ENCODE results near the gene ERC2.

The ERC2 gene

DNA sequence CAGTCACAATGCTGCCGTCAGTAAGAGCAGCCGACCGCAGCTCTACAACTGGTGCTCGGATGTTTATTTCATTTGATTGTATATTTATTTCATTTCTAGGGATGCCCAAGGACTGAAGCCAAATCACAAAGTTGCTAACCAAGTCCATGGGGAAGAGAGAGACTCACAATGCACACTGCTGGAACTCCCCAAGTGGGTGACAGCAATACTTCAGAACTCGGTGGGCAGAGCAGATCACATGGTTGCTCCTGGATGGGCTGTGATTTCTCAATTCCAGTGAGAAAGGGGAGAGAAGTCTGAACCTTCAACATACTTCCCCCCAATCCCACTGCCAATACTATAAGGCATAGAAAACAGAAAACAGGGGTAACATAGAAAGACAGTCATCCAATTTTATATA, 715.4 kb downstream of the ERC2 start:
- Mint-ChIP-seq H3K4me3 (no peak overlapping the region), H3K27me3 (no peaks in the 10 kb centered on the region), H3K4me1 (ENCODE audit: low read depth in 2 of 2) (no peaks in the 10 kb centered on the region), H3K27ac (no peak overlapping the region), H3K9me3 (peaks cover 0 to 4% of the 10 kb centered on the region in 2 donors), H3K36me3 (ENCODE audit: insufficient read depth) (no peaks in the 10 kb centered on the region)
- ATAC-seq (replicated peaks) (no peak), DNase-seq (no peak)

DNA sequence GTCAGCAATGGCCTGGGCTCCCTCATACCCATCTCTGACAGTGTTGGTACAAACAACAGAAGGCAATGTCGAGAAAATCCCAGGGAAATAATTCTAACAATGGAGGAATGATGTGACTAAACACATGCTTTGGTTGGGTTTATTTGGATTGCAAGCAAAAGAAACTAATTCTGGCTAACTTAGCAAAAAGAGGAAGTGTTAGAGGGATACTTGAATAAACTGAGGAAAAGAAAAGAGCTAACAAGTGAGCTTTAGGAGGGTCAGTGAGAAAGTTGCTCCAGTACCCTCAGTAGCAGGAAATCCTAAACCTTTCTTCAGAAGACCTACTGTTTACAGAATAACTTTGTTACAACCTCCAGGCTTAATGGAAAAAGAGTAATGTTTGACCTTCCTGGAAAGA, 716.5 kb downstream of the ERC2 start:
- Mint-ChIP-seq H3K4me1 (ENCODE audit: low read depth in 2 of 2) (no peaks in the 10 kb centered on the region), H3K27ac (no peak overlapping the region), H3K4me3 (no peak overlapping the region), H3K36me3 (ENCODE audit: insufficient read depth) (no peaks in the 10 kb centered on the region), H3K9me3 (peaks cover 0 to 2% of the 10 kb centered on the region in 2 donors), H3K27me3 (no peaks in the 10 kb centered on the region)
- ATAC-seq (replicated peaks) = no peak
- no peak for DNase-seq

DNA sequence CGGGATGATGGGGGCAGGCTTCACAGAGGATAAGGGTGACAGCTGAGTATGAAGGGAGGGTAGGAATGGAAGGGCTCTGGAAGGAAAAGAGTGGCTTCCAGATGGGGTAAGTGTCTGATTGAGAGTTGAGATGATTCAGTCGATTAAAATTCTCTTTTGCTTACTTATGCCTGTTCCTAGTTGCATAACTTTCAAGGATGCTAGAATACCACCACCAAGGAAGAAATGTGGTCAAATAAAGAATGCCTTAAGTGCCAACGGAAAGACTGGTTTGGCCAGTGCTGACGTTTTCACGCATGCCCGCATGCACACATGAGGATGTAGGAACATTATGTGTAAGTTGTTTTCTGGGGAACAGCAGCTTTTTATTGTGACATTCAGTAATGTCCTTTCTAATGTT, 717.7 kb downstream of the ERC2 start:
- H3K4me3 Mint-ChIP-seq = no peak overlapping the region
- H3K9me3 Mint-ChIP-seq = peaks cover 0 to 2% of the 10 kb centered on the region in 2 donors
- ATAC-seq (replicated peaks) = no peak
- H3K4me1 Mint-ChIP-seq (ENCODE audit: low read depth in 2 of 2) = no peaks in the 10 kb centered on the region
- H3K36me3 Mint-ChIP-seq (ENCODE audit: insufficient read depth) = no peaks in the 10 kb centered on the region
- DNase-seq = no peak
- no peak overlapping the region for H3K27ac Mint-ChIP-seq
- no peaks in the 10 kb centered on the region for H3K27me3 Mint-ChIP-seq

DNA sequence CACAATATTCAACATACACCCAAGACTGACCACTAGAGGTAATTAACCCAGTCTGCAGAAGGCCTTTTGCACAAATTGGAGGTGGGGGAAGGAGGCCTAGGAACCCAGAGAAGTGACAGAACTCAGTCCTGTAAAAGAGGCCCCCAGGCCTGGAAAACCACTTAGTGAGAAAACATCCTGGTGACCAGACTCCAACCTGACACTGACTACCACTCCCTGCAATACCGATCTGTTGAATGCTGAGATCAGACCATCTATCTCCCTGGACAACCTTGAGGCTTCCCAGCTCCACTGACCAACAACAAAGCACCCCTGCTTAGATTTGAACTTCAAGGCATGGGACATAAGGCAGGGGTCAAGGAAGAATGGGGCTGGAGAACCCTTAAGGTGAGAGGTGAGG, 719.2 kb downstream of the ERC2 start:
- no peak overlapping the region for H3K27ac Mint-ChIP-seq
- H3K9me3 Mint-ChIP-seq = peaks cover 0 to 2% of the 10 kb centered on the region in 2 donors
- no peak overlapping the region for H3K4me3 Mint-ChIP-seq
- no peaks in the 10 kb centered on the region for H3K27me3 Mint-ChIP-seq
- DNase-seq = no peak
- H3K4me1 Mint-ChIP-seq (ENCODE audit: low read depth in 2 of 2) = no peaks in the 10 kb centered on the region
- no peak for ATAC-seq (replicated peaks)
- no peaks in the 10 kb centered on the region for H3K36me3 Mint-ChIP-seq (ENCODE audit: insufficient read depth)

DNA sequence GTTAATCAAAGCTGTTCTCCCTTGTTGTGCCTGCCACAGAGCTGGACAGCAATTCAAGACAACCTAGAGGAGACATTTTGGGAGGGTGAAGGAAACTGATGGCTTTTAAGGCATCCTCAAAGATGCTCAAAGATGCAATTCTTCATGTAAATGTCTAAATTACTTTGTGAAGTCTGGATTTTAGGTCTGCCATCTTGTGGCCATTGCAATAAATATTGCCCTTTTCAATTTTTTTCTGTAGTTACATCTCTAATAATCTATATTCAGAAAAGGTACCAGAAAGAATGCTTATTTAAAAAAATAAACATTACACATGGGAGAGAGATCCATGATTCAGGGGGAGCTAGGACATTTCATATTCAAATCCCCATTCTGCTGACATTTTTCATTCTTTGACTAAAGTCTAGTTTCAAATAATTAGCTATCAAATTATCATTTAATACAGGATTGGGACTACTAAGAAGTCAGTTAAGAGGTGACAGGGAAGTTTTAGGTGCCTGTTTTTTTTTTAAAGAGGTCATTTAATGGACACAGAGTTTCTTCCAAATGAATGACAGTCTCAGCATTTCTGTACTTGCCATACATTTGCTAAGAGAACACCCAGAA, 721.4 kb downstream of the ERC2 start:
- H3K27me3 Mint-ChIP-seq = no peaks in the 10 kb centered on the region
- H3K4me3 Mint-ChIP-seq = no peak overlapping the region
- DNase-seq = no peak
- no peaks in the 10 kb centered on the region for H3K36me3 Mint-ChIP-seq (ENCODE audit: insufficient read depth)
- no peak for ATAC-seq (replicated peaks)
- no peaks in the 10 kb centered on the region for H3K4me1 Mint-ChIP-seq (ENCODE audit: low read depth in 2 of 2)
- H3K9me3 Mint-ChIP-seq = peaks cover 0 to 2% of the 10 kb centered on the region in 2 donors
- H3K27ac Mint-ChIP-seq = no peak overlapping the region

DNA sequence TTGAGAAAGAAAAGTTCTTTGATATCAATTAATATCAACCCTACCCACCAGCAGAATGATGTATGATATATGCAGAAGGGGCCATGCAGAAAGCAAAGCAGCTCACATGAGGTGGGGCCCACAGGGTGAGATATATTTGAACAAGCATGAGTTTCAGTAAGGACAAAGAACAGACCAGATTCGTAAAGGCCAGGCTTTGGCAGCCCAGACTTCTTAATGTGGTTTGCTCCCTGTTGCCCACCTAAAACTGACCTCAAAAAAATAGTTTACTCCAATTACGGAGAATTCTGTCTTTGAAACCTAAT, 725.5 kb downstream of the ERC2 start:
- H3K27ac Mint-ChIP-seq = no peak overlapping the region
- H3K4me1 Mint-ChIP-seq (ENCODE audit: low read depth in 2 of 2) = no peaks in the 10 kb centered on the region
- no peak overlapping the region for H3K4me3 Mint-ChIP-seq
- peaks cover 0 to 9% of the 10 kb centered on the region in 2 donors for H3K9me3 Mint-ChIP-seq
- DNase-seq = no peak
- H3K36me3 Mint-ChIP-seq (ENCODE audit: insufficient read depth) = no peaks in the 10 kb centered on the region
- no peaks in the 10 kb centered on the region for H3K27me3 Mint-ChIP-seq
- no peak for ATAC-seq (replicated peaks)

DNA sequence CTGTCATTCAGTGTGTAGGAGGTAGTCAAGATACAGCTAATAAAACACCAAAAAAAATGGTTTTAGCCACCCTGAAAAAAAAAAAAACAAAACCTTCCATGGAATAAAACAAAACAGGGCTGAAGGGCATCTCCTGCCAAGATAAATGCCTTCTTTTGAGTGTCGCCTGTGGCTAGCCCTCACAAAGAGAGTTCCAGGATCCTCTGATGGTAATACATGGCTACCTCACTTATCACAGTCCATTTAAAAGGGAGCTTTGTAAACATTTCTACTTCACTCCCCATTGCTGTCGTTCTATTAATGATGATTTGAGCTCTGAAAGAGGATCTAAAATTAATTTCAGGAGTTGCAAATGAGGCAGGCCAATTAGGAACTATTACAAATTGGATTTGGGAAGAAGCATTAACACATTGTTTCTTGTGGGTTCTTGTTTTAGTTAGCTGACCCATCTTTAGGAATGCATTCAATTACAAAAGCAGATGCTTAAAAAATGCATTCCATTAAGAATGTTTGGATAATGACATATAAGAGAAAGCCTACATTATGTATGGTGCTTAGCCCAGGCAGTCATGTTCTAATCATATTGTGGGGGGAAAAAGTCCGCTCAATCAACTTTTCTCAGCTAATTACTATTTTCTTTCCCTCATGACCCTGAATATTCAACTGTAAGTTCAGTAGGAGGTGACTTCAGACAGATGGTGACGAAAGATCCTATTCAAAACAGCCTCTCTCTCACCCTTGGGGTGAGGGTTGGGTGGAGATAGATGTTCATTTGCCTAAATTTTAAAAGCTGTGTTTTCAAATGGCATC, 726.0 kb downstream of the ERC2 start:
- H3K36me3 Mint-ChIP-seq (ENCODE audit: insufficient read depth) = no peaks in the 10 kb centered on the region
- no peak overlapping the region for H3K27ac Mint-ChIP-seq
- H3K9me3 Mint-ChIP-seq = peaks cover 0 to 9% of the 10 kb centered on the region in 2 donors
- H3K4me1 Mint-ChIP-seq (ENCODE audit: low read depth in 2 of 2) = no peaks in the 10 kb centered on the region
- H3K4me3 Mint-ChIP-seq = no peak overlapping the region
- no peaks in the 10 kb centered on the region for H3K27me3 Mint-ChIP-seq
- ATAC-seq (replicated peaks) (no peak), DNase-seq (no peak)

DNA sequence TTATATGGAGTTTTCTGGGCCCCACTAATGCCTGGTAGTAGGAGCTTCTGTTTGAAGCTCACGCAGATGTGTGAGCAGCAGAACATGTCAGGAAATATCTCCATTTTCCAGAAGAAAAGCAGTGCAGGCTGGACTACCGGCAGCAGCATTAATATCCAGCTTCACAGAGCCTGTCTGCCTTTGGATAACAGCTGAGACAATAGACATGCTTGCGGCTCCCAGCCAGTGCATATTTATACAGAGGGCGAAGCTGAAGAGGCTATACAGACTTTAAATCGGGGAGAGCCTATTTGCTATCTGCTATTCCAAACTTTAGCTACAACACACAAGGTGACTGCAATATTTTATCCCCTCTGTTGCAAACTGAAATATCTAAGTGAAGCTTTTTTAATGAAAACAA, 731.1 kb downstream of the ERC2 start:
- Mint-ChIP-seq H3K27me3 (no peaks in the 10 kb centered on the region), H3K9me3 (peaks cover 5 to 33% of the 10 kb centered on the region in 2 donors), H3K4me1 (ENCODE audit: low read depth in 2 of 2) (no peaks in the 10 kb centered on the region), H3K4me3 (no peak overlapping the region), H3K27ac (no peak overlapping the region), H3K36me3 (ENCODE audit: insufficient read depth) (no peaks in the 10 kb centered on the region)
- ATAC-seq (replicated peaks) (no peak), DNase-seq (no peak)

DNA sequence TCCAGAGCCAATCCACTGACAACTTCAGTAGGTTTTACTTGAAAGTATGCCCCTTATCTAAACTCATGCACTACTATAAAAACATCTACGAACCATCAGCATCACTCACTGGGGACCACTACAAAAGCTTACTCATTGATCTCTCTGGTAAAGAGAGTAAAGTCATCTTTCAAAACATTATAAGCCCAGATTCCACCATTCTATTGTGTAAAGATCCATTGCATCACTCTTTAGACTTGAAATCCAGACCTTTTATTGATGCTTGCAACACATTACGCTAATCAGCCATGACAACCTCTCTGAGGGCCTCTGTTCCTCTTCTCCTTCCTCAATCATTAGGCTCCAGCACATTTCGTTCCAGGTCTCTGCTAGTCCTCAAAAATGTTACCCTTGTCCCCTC, 732.3 kb downstream of the ERC2 start:
- ATAC-seq (replicated peaks) (no peak), DNase-seq (no peak)
- H3K4me3 Mint-ChIP-seq = no peak overlapping the region
- no peaks in the 10 kb centered on the region for H3K4me1 Mint-ChIP-seq (ENCODE audit: low read depth in 2 of 2)
- no peaks in the 10 kb centered on the region for H3K27me3 Mint-ChIP-seq
- H3K9me3 Mint-ChIP-seq = peaks cover 5 to 33% of the 10 kb centered on the region in 2 donors
- no peaks in the 10 kb centered on the region for H3K36me3 Mint-ChIP-seq (ENCODE audit: insufficient read depth)
- H3K27ac Mint-ChIP-seq = no peak overlapping the region

DNA sequence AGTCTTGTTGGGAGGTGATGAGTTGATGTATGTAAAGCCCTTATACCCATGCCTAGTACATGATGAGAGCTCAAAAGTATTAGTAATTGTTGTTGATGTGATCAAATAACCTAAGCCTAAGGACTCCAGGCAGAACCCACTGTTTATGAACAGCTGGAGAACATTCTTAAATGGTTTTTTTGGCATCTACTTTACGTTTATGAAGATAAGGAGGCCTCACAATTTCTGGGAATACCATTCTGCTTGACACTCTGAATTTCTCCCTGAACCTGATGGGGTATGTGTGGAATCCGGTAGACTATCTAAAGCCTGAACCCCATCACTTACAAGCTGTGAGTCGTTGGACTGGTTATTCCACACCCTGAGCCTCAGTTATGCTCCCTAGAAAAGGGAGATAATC, 736.5 kb downstream of the ERC2 start:
- Mint-ChIP-seq H3K27ac (no peak overlapping the region), H3K27me3 (no peaks in the 10 kb centered on the region), H3K36me3 (ENCODE audit: insufficient read depth) (no peaks in the 10 kb centered on the region), H3K9me3 (peaks cover 7 to 24% of the 10 kb centered on the region in 2 donors), H3K4me3 (no peak overlapping the region), H3K4me1 (ENCODE audit: low read depth in 2 of 2) (no peaks in the 10 kb centered on the region)
- ATAC-seq (replicated peaks) (no peak), DNase-seq (no peak)

DNA sequence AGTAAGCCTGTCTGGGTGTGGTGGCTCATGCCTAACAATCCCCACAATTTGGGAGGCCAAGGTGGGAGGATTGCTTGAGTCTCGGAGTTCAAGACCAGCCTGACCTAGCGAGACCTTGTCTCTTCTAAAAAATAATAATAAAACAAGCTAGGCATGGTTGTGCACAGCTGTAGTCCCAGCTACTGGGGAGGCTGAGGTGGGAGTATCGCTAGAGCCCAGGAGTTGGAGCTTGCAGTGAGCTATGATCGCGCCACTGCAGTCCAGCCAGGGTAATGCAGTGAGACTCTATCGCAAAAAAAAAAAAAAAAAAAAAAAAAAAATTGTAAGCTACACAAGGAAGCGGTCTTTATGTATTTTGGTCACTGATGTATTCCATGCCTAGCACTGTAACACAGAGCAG, 738.7 kb downstream of the ERC2 start:
- Mint-ChIP-seq H3K4me1 (ENCODE audit: low read depth in 2 of 2) (no peaks in the 10 kb centered on the region), H3K36me3 (ENCODE audit: insufficient read depth) (no peaks in the 10 kb centered on the region), H3K4me3 (no peak overlapping the region), H3K27ac (no peak overlapping the region), H3K9me3 (peaks cover 5 to 18% of the 10 kb centered on the region in 2 donors), H3K27me3 (no peaks in the 10 kb centered on the region)
- DNase-seq (no peak), ATAC-seq (replicated peaks) (no peak)

DNA sequence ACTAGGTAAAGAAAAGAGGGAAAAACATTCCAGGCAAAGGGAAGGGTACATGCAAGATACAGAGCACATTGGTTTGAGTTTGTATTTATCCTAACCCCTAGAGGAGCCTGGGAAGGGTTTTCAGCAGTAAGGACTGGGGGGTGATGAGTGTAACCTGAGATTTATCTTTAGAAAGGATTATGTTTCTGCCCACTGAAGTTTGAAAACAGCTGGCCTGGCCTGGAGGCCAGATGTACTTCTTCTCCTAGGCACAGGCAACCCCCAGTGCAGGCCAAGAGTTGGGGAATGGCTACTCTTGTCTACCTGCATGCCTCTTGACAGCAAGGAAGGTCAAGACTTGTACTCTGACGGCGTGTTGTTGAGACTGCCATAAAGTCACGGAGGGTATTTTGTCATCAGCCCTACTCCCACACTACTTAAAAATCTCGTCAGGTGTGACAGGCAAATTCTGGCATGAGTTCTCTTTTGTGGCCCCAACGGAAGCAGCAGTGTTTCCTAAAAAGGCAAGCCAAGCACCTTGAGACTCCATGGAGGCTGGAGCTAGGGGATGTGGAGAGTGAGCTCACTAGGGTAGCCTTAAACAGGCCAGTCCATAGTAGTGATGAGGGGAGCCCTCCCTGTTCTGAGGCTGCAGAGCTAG, 739.7 kb downstream of the ERC2 start:
- Mint-ChIP-seq H3K27ac (no peak overlapping the region), H3K4me3 (no peak overlapping the region), H3K4me1 (ENCODE audit: low read depth in 2 of 2) (no peaks in the 10 kb centered on the region), H3K9me3 (peaks cover 8 to 10% of the 10 kb centered on the region in 2 donors), H3K36me3 (ENCODE audit: insufficient read depth) (no peaks in the 10 kb centered on the region), H3K27me3 (no peaks in the 10 kb centered on the region)
- ATAC-seq (replicated peaks) (no peak), DNase-seq (no peak)

DNA sequence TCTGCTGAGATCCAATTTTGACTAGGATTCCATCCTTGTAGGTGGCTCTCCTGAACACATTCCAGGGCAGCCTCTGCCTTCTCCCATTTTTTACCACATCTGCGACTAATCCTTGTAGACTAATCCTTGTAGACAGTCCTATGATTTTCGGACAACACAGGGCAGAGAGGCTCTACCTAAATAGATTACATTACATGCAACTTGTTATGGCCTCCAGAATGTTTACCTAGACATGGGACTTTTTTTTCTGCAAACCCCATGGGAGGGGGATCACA, 741.8 kb downstream of the ERC2 start:
- no peak overlapping the region for H3K4me3 Mint-ChIP-seq
- peaks cover 0 to 6% of the 10 kb centered on the region in 2 donors for H3K9me3 Mint-ChIP-seq

More for the DNA sequence above, 741.8 kb downstream of the ERC2 start:
- Mint-ChIP-seq H3K27me3 (no peaks in the 10 kb centered on the region), H3K4me1 (ENCODE audit: low read depth in 2 of 2) (no peaks in the 10 kb centered on the region), H3K27ac (no peak overlapping the region), H3K36me3 (ENCODE audit: insufficient read depth) (no peaks in the 10 kb centered on the region)
- ATAC-seq (replicated peaks) (no peak), DNase-seq (no peak)
